Endometrial microvascular endothelial cells (primary cell): ENCODE data around the gene SP3. TPM values are rescaled to one million over a fixed set of nuclear protein-coding genes. Genes with fewer than 3 reads are reported as not detected.

Experiments
- in situ Hi-C: cut with HindIII; loops from 2 replicates; pipeline ENCODE4 v1.10.0; 2017; ENCODE audit warnings: low sequenced_read_pairs, low pct_unique_long_range_greater_than_20kb; ENCODE audit errors: inconsistent ontology term
- total RNA-seq: library from RNA; depleted of rRNA; stranded (reverse); fragments of >200 nt; gene quantifications from one replicate; pipeline ENCODE4 v1.2.3, GENCODE V29; 2015; ENCODE audit errors: inconsistent ontology term

The SP3 gene
- 56.4 TPM for total RNA-seq

DNA sequence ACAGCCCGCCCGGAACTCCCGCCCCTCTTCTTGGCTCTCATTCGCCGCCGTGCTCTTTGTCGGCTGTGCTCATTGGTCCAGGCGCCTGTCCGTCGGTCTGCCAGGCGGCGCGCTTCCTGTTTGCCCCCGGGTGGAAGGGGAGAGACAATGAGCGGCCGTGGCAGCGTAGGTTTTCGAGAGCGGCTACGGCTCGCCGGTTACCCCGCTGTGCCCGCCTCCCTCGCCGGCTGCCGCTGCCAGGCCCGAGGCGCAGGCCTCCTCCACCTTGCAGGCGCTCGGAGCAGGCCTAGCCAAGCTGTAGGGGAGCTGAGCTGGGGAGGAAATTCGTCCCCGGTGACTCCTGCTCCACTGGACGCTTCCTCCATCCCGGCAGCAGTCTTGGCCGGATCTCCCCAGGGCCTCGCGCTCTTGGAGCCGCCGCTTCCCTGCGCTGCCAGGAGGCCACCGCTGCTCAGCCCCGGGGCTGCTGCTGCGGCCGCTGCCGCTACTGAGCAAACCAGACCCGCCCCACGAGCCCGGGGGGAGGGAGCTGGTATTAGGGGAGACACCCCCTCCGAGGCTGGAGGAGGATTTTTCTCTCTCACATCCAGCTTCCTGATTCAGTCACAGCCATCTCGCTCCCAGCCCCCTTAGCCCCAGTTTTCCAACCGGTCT is at the start of gene SP3:
TSS of gene SP3 (minus strand) at position 2 of the 654 bp plus-strand sequence. CDS start 202 bp downstream, outside the sequence.
- in situ Hi-C loops = no loop called here

DNA sequence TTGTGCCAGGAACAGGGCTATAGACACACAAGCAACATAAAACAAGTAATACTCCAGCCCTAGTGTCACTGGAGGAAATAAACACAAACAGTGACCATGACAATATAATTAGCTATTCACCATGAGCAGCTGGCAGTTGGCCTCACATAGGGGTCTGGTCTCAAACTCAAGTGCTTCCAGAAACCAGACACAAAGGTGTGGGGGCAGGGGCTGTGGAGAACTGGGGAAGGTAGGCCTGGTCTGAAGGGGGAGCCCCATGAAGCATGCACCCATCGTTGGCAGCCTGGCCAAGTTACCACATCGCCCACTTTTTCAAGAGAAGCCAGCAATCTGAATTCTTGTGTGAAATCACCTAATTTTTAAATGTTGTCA is 49.5 kb upstream of the SP3 start:
- in situ Hi-C loops = no loop called here

DNA sequence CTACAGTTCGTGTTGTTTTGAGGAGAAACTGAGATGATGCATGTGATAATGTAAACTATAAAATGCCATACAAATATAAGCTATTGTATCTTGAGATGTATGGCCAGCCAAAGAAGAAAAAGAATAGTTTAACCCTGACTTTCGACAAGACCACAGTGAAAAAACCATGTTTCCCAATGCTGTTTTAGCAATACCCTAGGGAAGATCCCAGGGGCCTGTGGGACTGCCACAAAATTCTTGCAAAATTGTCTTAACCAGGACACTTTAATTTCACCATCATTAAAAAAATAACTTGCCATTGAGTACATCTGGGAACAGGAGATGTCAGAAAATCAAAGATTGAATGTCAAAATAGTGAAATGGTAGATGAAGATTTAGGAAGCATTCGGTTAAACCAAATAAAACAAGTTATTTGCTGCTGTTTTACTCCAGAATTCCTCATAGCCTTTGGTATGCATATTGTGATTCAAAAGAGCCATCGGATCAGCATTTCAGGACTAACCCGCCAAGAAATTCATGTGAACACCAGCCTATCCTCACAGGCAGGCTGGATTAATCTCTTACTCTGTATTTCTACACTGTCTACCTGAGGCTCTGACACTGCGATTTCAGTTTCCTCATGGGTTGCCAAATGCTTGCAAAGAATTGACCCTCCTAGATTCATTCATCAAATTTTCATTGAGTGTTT is 49.0 kb upstream of the SP3 start:
- in situ Hi-C loops = no loop called here

- in situ Hi-C loops = no loop called here
Observed at GRCh38 chr2:174013315-174013751, 48.2 kb upstream of the SP3 start.

GRCh38 chr2:174012347-174013314 is 47.5 kb upstream of the SP3 start:
- in situ Hi-C loops = no loop called here

- in situ Hi-C loops = no loop called here
Observed at GRCh38 chr2:174011796-174012195, 46.6 kb upstream of the SP3 start.

DNA sequence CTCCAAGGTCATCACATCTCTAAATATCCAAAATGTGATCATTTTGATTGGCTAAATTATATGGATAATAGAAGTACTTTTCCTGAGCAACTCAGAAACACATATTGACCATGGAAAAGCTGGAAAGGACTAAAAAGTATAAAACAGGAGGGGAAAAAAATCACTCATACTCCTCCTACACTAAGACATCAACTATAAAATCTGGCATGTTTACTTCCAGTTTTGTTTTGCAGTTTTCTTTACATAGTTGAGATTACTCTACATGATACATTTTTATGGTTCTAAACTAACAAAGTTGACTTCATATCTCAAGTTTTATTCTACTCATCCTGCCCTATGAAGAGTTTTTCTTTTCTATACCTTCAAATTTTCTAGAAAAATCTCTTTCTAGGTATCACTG is 46.0 kb upstream of the SP3 start:
- in situ Hi-C loops = no loop called here

- in situ Hi-C loops = no loop called here
Observed at GRCh38 chr2:174009488-174010223, 44.5 kb upstream of the SP3 start.

- in situ Hi-C loops = no loop called here
Observed at GRCh38 chr2:174008720-174009119, 43.5 kb upstream of the SP3 start.

DNA sequence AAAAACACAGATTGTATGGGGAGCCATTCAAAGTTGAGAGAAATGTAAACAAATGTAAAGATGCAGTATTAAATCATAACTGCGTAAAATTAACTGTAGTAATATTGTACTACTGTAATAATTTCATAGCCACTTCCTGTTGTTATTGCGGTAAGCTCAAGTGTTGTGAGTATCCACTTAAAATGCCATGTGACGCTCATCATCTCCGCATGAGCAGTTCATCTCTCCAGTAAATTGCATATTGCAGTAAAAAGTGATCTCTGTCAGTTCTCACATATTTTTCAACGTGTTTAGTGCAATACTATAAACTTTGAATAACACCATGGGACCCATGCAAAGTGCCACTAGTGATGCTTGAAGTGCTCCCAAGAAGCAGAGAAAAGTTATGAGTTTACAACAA is 41.8 kb upstream of the SP3 start:
- in situ Hi-C loops = no loop called here

DNA sequence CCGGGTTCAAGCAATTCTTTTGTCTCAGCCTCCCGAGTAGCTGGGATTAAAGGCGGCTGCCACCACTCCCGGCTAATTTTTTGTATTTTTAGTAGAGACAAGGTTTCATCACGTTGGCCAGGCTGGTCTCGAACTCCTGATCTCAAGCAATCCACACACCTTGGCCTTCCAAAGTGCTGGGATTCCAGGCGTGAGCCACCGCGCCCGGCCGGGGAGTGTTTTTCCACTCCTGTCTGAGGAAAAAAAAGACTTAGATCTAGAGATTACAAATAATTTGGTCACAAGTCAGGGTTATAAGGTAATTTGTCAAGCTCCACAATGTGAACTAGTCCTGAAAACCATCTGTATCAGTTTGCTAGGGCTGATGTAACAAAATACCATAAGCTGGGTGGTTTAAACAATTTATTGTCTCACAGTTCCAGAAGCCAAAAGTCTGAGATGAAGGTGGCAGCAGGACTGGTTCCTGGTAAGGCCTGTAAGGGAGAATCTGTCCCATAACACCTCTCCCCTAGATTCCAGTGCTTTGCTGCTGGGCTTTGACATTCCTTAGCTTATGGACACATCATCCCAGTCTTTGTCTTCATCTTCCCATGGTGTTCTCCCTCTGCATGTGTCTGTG is 40.7 kb upstream of the SP3 start:
- in situ Hi-C loops = no loop called here

- in situ Hi-C loops = no loop called here
Observed at GRCh38 chr2:174004905-174005605, 39.9 kb upstream of the SP3 start.

- in situ Hi-C loops = no loop called here
Observed at GRCh38 chr2:174003720-174004695, 38.8 kb upstream of the SP3 start.

DNA sequence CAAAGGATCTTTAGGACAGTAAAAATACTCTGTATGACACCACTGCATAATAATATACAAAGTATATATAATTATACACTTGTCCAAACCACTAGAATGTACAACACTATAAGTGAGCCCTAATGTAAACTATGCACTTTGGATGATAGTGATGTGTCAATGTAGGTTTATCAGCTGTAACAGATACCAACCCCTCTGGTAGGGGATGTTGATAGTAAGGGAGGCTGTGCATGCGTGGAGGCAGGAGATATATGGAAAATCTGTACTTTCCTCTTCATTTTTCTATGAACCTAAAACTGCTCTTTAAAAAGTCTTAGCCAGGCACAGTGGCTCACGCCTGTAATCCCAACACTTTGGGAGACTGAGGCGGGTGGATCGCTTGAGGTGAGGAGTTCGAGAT is 37.5 kb upstream of the SP3 start:
- in situ Hi-C loops = no loop called here

DNA sequence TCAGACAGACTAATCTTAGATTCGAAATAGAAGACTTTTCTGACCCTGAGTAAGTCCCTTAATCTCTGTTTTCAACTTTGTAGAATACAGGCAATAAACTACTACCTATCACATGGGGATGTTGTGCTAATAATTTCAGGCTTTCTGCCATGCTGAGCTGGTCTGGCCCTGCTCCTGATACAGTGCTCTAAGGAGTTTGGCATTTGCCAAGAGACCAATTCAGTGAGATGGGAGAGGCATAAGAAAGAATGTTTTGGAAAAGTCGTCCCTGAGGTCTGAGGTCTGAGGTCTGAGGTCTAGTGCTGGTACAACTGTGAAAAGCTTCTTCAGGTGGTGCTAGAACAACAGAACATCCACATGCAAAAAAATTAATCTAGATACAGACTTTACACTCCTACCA is 35.9 kb upstream of the SP3 start:
- in situ Hi-C loops = no loop called here

- in situ Hi-C loops = no loop called here
Observed at GRCh38 chr2:173999724-174000123, 34.6 kb upstream of the SP3 start.

- in situ Hi-C loops = no loop called here
Observed at GRCh38 chr2:173999272-173999671, 34.1 kb upstream of the SP3 start.
